Measurements from ENCODE around the gene KRTAP19-8. TPM values are rescaled to one million over a fixed set of nuclear protein-coding genes. Genes with fewer than 3 reads are reported as not detected.

The KRTAP19-8 gene
- total RNA-seq, 2 experiments from 2014 or later = not detected

- ATAC-seq (no peak), DNase-seq (no peak)
- no peak for TF ChIP-seq CTCF (IDR thresholded peaks at IDR 0.05)
- intact Hi-C loops (cut with micrococcal nuclease) = no loop called here
- POLR2A ChIA-PET = no interaction called here
- H3K9me3 Mint-ChIP-seq = no peaks in the 10 kb centered on the region
- peaks cover 6% of the 10 kb centered on the region for H3K27me3 Mint-ChIP-seq
- H3K27ac Mint-ChIP-seq = no peak overlapping the region
- peaks cover 10% of the 10 kb centered on the region for H3K4me1 Mint-ChIP-seq (ENCODE audit: low read depth)
- no peak overlapping the region for H3K4me3 Mint-ChIP-seq
- CTCF ChIA-PET = interaction anchor here (1.1 to 1.2 kb wide), 3 partner anchors 9 to 505 kb away, joined by 4 to 5 read pairs (median 4); no protein-coding TSS in a partner anchor
- H3K36me3 Mint-ChIP-seq (ENCODE audit: low read depth) = no peaks in the 10 kb centered on the region
Measured at GRCh38 chr21:31075848-31076247, 37.6 kb upstream of the KRTAP19-8 start.

- no peak overlapping the region for H3K27ac Mint-ChIP-seq
Measured at GRCh38 chr21:31072533-31072932, 34.3 kb upstream of the KRTAP19-8 start.

GRCh38 chr21:31064803-31065202 lies 26.5 kb upstream of the KRTAP19-8 start:
- intact Hi-C loops (cut with micrococcal nuclease) = no loop called here
- no peaks in the 10 kb centered on the region for H3K36me3 Mint-ChIP-seq (ENCODE audit: low read depth)
- POLR2A ChIA-PET = interaction anchor here (0.8 kb wide), 1 partner anchor 1653 kb away, joined by 3 read pairs; no protein-coding TSS in a partner anchor
- no peaks in the 10 kb centered on the region for H3K9me3 Mint-ChIP-seq
- DNase-seq (no peak), ATAC-seq (no peak)
- H3K27me3 Mint-ChIP-seq = peaks cover 2% of the 10 kb centered on the region
- no peaks in the 10 kb centered on the region for H3K4me1 Mint-ChIP-seq (ENCODE audit: low read depth)
- no peak overlapping the region for H3K4me3 Mint-ChIP-seq
- CTCF ChIA-PET = no interaction called here
- H3K27ac Mint-ChIP-seq = no peak overlapping the region
- TF ChIP-seq CTCF (IDR thresholded peaks at IDR 0.05) = no peak

More at GRCh38 chr21:31072533-31072932, 34.3 kb upstream of the KRTAP19-8 start:
- H3K27me3 Mint-ChIP-seq = peaks cover 8% of the 10 kb centered on the region
- H3K36me3 Mint-ChIP-seq (ENCODE audit: low read depth) = no peaks in the 10 kb centered on the region
- intact Hi-C loops (cut with micrococcal nuclease) = no loop called here
- DNase-seq = no peak
- no peak for ATAC-seq
- H3K4me1 Mint-ChIP-seq (ENCODE audit: low read depth) = no peaks in the 10 kb centered on the region
- no peak overlapping the region for H3K4me3 Mint-ChIP-seq
- no peak for TF ChIP-seq CTCF (IDR thresholded peaks at IDR 0.05)
- ChIA-PET CTCF (no interaction called here), POLR2A (interaction anchor here (0.7 kb wide), 1 partner anchor 65 kb away, joined by 3 read pairs; no protein-coding TSS in a partner anchor)
- H3K9me3 Mint-ChIP-seq = no peaks in the 10 kb centered on the region

GRCh38 chr21:31052489-31053142 lies 14.3 kb upstream of the KRTAP19-8 start:
- intact Hi-C loops (cut with micrococcal nuclease) = no loop called here
- DNase-seq (peak; percentile 2), ATAC-seq (no peak)
- Mint-ChIP-seq H3K36me3 (ENCODE audit: low read depth) (no peaks in the 10 kb centered on the region), H3K4me1 (ENCODE audit: low read depth) (no peaks in the 10 kb centered on the region), H3K27me3 (no peaks in the 10 kb centered on the region), H3K9me3 (peaks cover 3% of the 10 kb centered on the region), H3K4me3 (no peak overlapping the region), H3K27ac (no peak overlapping the region)
- ChIA-PET CTCF (interaction anchor here (0.6 kb wide), 1 partner anchor 45 kb away, joined by 3 read pairs; no protein-coding TSS in a partner anchor), POLR2A (no interaction called here)
- TF ChIP-seq CTCF (IDR thresholded peaks at IDR 0.05) = no peak

GRCh38 chr21:31050577-31051157 lies 12.4 kb upstream of the KRTAP19-8 start:
- Mint-ChIP-seq H3K4me3 (no peak overlapping the region), H3K27ac (no peak overlapping the region), H3K27me3 (no peaks in the 10 kb centered on the region), H3K4me1 (ENCODE audit: low read depth) (no peaks in the 10 kb centered on the region), H3K36me3 (ENCODE audit: low read depth) (no peaks in the 10 kb centered on the region), H3K9me3 (no peaks in the 10 kb centered on the region)
- ChIA-PET POLR2A (no interaction called here), CTCF (interaction anchor here (1.3 kb wide), 1 partner anchor 13 kb away, joined by 3 read pairs; no protein-coding TSS in a partner anchor)
- DNase-seq = no peak
- TF ChIP-seq CTCF (IDR thresholded peaks at IDR 0.05) = no peak
- intact Hi-C loops (cut with micrococcal nuclease) = no loop called here
- ATAC-seq = no peak

Data from activated CD8-positive, alpha-beta T cell treated with anti-CD3 and anti-CD28 coated beads for 36 hours (primary cell).